ENCODE data around the gene MGLL.

DNA sequence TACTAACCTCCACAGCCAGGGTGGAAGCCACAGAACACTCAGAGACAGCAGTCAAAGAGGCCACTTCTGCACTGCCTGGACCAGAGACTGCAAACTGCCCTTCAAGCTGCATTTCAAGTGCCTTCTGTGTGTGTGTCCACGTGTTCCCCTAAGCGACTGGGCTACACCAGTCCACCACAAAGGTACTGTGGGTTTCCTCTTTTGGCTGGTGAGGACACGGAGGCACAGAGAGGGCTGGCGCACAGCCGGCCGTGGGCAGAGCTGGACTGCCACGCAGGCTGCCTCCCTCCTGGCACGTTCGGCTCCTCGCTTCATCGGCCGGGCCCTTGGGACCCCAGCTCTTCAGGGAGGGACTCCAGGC is 60.9 kb downstream of the MGLL start:
- peak in 1 of 4 donors; percentile 2 for TF ChIP-seq CTCF (IDR thresholded peaks at IDR 0.05)
- no peak for TF ChIP-seq POLR2A (IDR thresholded peaks at IDR 0.05)

All from right lobe of liver (tissue), 4 donors.